C4-2B (cell line): ENCODE results near the gene CCN2.

ENCODE experiments used
- ZFX ChIP-seq: fragments of 450-650 bp; IDR thresholded peaks from 2 replicates; pipeline ENCODE4 v1.6.1; 2017
- TF ChIP-seq, protein P1 (sequence below): fragments of 450-650 bp; conservative IDR thresholded peaks from 2 replicates; pipeline ENCODE4 v1.5.1; 2017; ENCODE audit warnings: mild to moderate bottlenecking

DNA sequence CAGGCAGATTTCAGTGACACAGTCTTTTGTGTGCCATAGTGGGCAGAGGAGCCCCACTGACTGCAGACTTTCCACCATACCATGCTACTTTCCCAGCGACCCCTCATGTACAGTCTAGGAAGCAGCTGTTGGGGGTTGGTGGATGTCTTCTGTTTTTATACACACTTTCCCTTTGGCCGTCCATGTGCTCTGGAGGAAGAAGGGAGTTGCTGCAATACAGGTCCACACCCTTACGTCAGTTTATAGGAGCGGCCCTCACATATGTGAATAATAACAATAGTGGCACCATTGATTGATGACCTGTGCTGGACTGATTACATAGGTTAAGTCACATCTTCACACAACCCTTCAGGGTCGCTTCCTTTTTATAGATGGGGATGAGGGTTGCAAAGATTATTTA lies 17.5 kb upstream of the CCN2 start:
- TF ChIP-seq, protein P1, sequence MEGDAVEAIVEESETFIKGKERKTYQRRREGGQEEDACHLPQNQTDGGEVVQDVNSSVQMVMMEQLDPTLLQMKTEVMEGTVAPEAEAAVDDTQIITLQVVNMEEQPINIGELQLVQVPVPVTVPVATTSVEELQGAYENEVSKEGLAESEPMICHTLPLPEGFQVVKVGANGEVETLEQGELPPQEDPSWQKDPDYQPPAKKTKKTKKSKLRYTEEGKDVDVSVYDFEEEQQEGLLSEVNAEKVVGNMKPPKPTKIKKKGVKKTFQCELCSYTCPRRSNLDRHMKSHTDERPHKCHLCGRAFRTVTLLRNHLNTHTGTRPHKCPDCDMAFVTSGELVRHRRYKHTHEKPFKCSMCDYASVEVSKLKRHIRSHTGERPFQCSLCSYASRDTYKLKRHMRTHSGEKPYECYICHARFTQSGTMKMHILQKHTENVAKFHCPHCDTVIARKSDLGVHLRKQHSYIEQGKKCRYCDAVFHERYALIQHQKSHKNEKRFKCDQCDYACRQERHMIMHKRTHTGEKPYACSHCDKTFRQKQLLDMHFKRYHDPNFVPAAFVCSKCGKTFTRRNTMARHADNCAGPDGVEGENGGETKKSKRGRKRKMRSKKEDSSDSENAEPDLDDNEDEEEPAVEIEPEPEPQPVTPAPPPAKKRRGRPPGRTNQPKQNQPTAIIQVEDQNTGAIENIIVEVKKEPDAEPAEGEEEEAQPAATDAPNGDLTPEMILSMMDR = no peak
- TF ChIP-seq ZFX = no peak
